ENCODE data around the gene INF2.
"Not testable (repeated sequence)": the region's sequence is repeated elsewhere in the genome, so short reads cannot be mapped to it uniquely, and the experiment has no call there.

INF2 gene

GRCh38 chr14:104747876-104748275 lies 58.5 kb downstream of the INF2 start:
- in situ Hi-C loops (cut with MboI; ENCODE audit: low sequenced_read_pairs): no loop called here

- in situ Hi-C loops (cut with MboI; ENCODE audit: low sequenced_read_pairs): no loop called here
Measured at GRCh38 chr14:104749111-104749649, 59.8 kb downstream of the INF2 start.

GRCh38 chr14:104750056-104750752 lies 60.8 kb downstream of the INF2 start:
- in situ Hi-C loops (cut with MboI; ENCODE audit: low sequenced_read_pairs): no loop called here

GRCh38 chr14:104750753-104751057 lies 61.3 kb downstream of the INF2 start:
- in situ Hi-C loops (cut with MboI; ENCODE audit: low sequenced_read_pairs): not testable (repeated sequence)

- in situ Hi-C loops (cut with MboI; ENCODE audit: low sequenced_read_pairs): no loop called here
Measured at GRCh38 chr14:104751539-104752422, 62.4 kb downstream of the INF2 start.

GRCh38 chr14:104752423-104752734 lies 63.0 kb downstream of the INF2 start:
- in situ Hi-C loops (cut with MboI; ENCODE audit: low sequenced_read_pairs): no loop called here

GRCh38 chr14:104752735-104753527 lies 63.5 kb downstream of the INF2 start, which contains the start of gene SIVA1:
SIVA1 (plus strand) TSS chr14:104753147; CDS start chr14:104753202, 55 bp downstream.
- in situ Hi-C loops (cut with MboI; ENCODE audit: low sequenced_read_pairs): no loop called here

- in situ Hi-C loops (cut with MboI; ENCODE audit: low sequenced_read_pairs): no loop called here
Measured at GRCh38 chr14:104753528-104754212, 64.3 kb downstream of the INF2 start.

GRCh38 chr14:104754213-104754851 lies 64.9 kb downstream of the INF2 start:
- in situ Hi-C loops (cut with MboI; ENCODE audit: low sequenced_read_pairs): no loop called here

GRCh38 chr14:104755621-104756020 lies 66.2 kb downstream of the INF2 start:
- in situ Hi-C loops (cut with MboI; ENCODE audit: low sequenced_read_pairs): no loop called here

- in situ Hi-C loops (cut with MboI; ENCODE audit: low sequenced_read_pairs): no loop called here
Measured at GRCh38 chr14:104756477-104757237, 67.2 kb downstream of the INF2 start.

- in situ Hi-C loops (cut with MboI; ENCODE audit: low sequenced_read_pairs): no loop called here
Measured at GRCh38 chr14:104757238-104757585, 67.8 kb downstream of the INF2 start.

GRCh38 chr14:104757681-104758392 lies 68.4 kb downstream of the INF2 start:
- in situ Hi-C loops (cut with MboI; ENCODE audit: low sequenced_read_pairs): no loop called here

- in situ Hi-C loops (cut with MboI; ENCODE audit: low sequenced_read_pairs): no loop called here
Measured at GRCh38 chr14:104758981-104759969, 69.9 kb downstream of the INF2 start.

GRCh38 chr14:104765517-104765916 lies 76.1 kb downstream of the INF2 start:
- in situ Hi-C loops (cut with MboI; ENCODE audit: low sequenced_read_pairs): no loop called here

GRCh38 chr14:104766256-104766862 lies 76.9 kb downstream of the INF2 start:
- in situ Hi-C loops (cut with MboI; ENCODE audit: low sequenced_read_pairs): no loop called here

- in situ Hi-C loops (cut with MboI; ENCODE audit: low sequenced_read_pairs): no loop called here
Measured at GRCh38 chr14:104766863-104767633, 77.6 kb downstream of the INF2 start.

All from HL-60/S4 (cell line).